ENCODE data around the gene HOXB9. TPM values are rescaled to one million over a fixed set of nuclear protein-coding genes. Genes with fewer than 3 reads are reported as not detected.
A peak's percentile ranks its signal among the peaks of the same experiment; 100 is the strongest.

The HOXB9 gene
- total RNA-seq, 1 experiment from 2014 or later: 65.9 TPM

DNA sequence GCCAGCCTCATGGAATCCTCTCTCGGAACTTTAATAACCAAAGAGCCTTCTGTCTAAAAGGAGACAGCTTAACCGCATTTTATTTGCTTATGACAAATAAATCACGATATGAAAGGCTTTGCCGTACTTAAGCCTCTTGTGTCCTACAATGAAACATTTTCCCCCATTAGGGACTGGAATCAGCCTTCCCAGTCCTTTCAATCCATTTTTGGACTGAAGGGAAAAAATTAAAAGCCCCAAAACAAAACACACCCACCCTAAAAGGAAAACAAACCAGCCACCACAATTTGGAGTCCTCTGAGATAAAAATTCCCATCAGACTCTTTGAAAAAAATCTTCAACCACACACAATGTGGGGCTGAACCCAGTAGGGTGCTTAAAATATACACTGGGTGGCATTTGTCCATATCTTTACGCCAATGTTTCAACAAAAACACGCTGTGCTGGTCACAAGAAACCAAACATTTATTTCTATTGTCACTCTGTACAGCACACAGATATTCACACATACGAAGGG, 51.0 kb downstream of the HOXB9 start:
- ATAC-seq (no peak), DNase-seq (ENCODE audit: low read depth, low spot score) (no peak)
- Histone ChIP-seq H3K27me3 (ENCODE audit: control insufficient read depth, insufficient read depth, low read length) (no peaks in the 10 kb centered on the region), H3K9me3 (ENCODE audit: control insufficient read depth, insufficient read depth, low read depth, low read length) (no peaks in the 10 kb centered on the region), H3K4me1 (ENCODE audit: control insufficient read depth, insufficient read depth, low read length) (peaks cover 88% of the 10 kb centered on the region), H3K36me3 (ENCODE audit: control insufficient read depth, insufficient read depth, low read length) (peaks cover 12% of the 10 kb centered on the region), H3K4me3 (ENCODE audit: low read depth in 2 of 2, low read length in 2 of 2) (peak overlapping the region; percentile 70 to 99), H3K27ac (ENCODE audit: low read length) (peak overlapping the region; percentile 97)
- intact Hi-C loops (cut with micrococcal nuclease; ENCODE audit: unreplicated experiment) (loop anchor here (1.0 kb wide), 1 partner anchor 35 kb away; no protein-coding TSS in a partner anchor), in situ Hi-C loops (cut with HindIII; ENCODE audit: low pct_unique_long_range_greater_than_20kb, low sequenced_read_pairs) (no loop called here)
- ChIA-PET CTCF (no interaction called here), POLR2A (interaction anchor here (1.2 kb wide), 2 partner anchors 9 to 30 kb away, joined by 3 to 4 read pairs; no protein-coding TSS in a partner anchor)
- BruUV-seq (replicated peaks): no TSS peak
- peak; percentile 34 for TF ChIP-seq POLR2AphosphoS5 (IDR thresholded peaks at IDR 0.05; ENCODE audit: low read depth, low read length)
- TF ChIP-seq TCF7L2 (IDR thresholded peaks at IDR 0.05; ENCODE audit: low read depth, low read length): peak; percentile 89
- TF ChIP-seq, protein P1, sequence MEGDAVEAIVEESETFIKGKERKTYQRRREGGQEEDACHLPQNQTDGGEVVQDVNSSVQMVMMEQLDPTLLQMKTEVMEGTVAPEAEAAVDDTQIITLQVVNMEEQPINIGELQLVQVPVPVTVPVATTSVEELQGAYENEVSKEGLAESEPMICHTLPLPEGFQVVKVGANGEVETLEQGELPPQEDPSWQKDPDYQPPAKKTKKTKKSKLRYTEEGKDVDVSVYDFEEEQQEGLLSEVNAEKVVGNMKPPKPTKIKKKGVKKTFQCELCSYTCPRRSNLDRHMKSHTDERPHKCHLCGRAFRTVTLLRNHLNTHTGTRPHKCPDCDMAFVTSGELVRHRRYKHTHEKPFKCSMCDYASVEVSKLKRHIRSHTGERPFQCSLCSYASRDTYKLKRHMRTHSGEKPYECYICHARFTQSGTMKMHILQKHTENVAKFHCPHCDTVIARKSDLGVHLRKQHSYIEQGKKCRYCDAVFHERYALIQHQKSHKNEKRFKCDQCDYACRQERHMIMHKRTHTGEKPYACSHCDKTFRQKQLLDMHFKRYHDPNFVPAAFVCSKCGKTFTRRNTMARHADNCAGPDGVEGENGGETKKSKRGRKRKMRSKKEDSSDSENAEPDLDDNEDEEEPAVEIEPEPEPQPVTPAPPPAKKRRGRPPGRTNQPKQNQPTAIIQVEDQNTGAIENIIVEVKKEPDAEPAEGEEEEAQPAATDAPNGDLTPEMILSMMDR (IDR thresholded peaks at IDR 0.05): no peak
- TF ChIP-seq SIN3A (IDR thresholded peaks at IDR 0.05; ENCODE audit: borderline replicate concordance, insufficient read depth, low read depth, low read length): 0 out of 2 replicates have a peak, but pooled peaks have one; percentile 56

DNA sequence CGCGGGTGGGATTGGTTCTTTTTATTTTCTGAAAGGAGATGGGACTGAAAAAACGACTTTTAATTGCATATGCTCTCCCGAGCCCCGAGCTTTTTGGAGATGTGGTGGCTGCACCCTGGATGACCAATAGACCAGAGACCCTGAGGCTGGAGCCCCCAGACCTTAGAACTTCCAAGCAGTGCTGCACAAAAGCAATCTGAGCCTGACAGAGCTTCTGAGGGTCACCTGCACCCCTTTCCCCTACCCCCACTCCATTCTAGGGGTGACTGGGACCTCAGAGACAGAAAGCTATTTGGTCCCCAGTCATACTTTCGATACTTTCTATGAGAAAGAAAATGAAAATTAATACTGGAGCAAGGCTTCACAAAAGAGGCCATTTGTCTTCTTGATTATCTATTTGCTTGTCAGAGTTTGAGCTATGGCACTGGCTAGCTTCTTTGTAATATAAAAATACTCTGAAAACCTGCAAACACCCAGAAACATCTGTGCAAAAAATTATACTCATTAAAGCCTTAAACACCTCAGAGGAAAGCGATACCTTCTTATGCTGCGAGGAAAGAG, 51.6 kb downstream of the HOXB9 start:
- in situ Hi-C loops (cut with HindIII; ENCODE audit: low pct_unique_long_range_greater_than_20kb, low sequenced_read_pairs): no loop called here
- H3K9me3 ChIP-seq (ENCODE audit: control insufficient read depth, insufficient read depth, low read depth, low read length): no peaks in the 10 kb centered on the region
- peaks cover 88% of the 10 kb centered on the region for H3K4me1 ChIP-seq (ENCODE audit: control insufficient read depth, insufficient read depth, low read length)
- no TSS peak for BruUV-seq (replicated peaks)
- peaks cover 12% of the 10 kb centered on the region for H3K36me3 ChIP-seq (ENCODE audit: control insufficient read depth, insufficient read depth, low read length)
- 0 out of 2 replicates have a peak, but pooled peaks have one; percentile 69 for TF ChIP-seq SIN3A (IDR thresholded peaks at IDR 0.05; ENCODE audit: borderline replicate concordance, insufficient read depth, low read depth, low read length)
- TF ChIP-seq, protein P1 (IDR thresholded peaks at IDR 0.05): no peak
- peak overlapping the region; percentile 70 to 99 for H3K4me3 ChIP-seq (ENCODE audit: low read depth in 2 of 2, low read length in 2 of 2)
- ATAC-seq (no peak), DNase-seq (ENCODE audit: low read depth, low spot score) (no peak)
- peak overlapping the region; percentile 97 for H3K27ac ChIP-seq (ENCODE audit: low read length)
- intact Hi-C loops (cut with micrococcal nuclease; ENCODE audit: unreplicated experiment): loop anchor here (1.0 kb wide), 1 partner anchor 36 kb away; no protein-coding TSS in a partner anchor
- ChIA-PET CTCF (no interaction called here), POLR2A (interaction anchor here (0.7 to 1.2 kb wide), 3 partner anchors 8 to 113 kb away, joined by 3 to 4 read pairs (median 3); no protein-coding TSS in a partner anchor)
- no peaks in the 10 kb centered on the region for H3K27me3 ChIP-seq (ENCODE audit: control insufficient read depth, insufficient read depth, low read length)

DNA sequence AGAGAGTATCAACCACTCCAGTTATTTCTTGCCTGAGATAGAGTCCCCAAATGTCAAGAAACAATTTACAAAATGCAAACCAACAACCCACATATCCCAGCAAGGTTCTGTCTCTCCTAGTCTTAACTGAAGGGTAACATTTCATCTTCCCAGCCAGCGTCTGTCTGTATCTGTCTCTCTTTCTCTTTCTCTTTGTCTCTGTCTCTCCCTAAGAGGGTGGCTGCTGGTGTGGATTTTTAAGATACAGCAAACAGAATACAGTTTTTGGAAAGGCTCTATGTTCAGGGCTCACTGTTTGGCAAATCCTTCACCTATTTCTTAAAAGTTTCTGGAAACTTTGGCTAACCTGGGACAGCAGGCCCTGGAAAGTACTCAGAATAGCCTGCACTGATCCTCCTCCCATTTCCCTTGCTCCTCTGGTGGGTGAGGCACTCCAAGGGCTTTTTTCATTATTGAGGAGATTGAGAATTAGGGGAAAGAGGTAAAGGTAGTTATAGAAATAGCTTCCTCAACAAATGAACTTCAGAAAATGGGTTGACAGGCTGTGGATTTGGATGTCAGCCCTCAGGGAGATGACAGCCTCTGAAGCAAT, 54.2 kb downstream of the HOXB9 start:
- ChIA-PET CTCF (no interaction called here), POLR2A (interaction anchor here (0.7 kb wide), 1 partner anchor 16 kb away, joined by 3 read pairs; no protein-coding TSS in a partner anchor)
- Histone ChIP-seq H3K4me3 (ENCODE audit: low read depth in 2 of 2, low read length in 2 of 2) (peak overlapping the region; percentile 22 to 99; a peak in 3 of 4 replicates), H3K27me3 (ENCODE audit: control insufficient read depth, insufficient read depth, low read length) (no peaks in the 10 kb centered on the region), H3K4me1 (ENCODE audit: control insufficient read depth, insufficient read depth, low read length) (peaks cover 97% of the 10 kb centered on the region), H3K9me3 (ENCODE audit: control insufficient read depth, insufficient read depth, low read depth, low read length) (no peaks in the 10 kb centered on the region), H3K27ac (ENCODE audit: low read length) (peak overlapping the region; percentile 97), H3K36me3 (ENCODE audit: control insufficient read depth, insufficient read depth, low read length) (peaks cover 15% of the 10 kb centered on the region)
- DNase-seq (ENCODE audit: low read depth, low spot score) (no peak), ATAC-seq (no peak; the same call in 1 of the 2 replicates)
- TF ChIP-seq TCF7L2 (IDR thresholded peaks at IDR 0.05; ENCODE audit: low read depth, low read length) (no peak), POLR2AphosphoS5 (IDR thresholded peaks at IDR 0.05; ENCODE audit: low read depth, low read length) (no peak; the same call in 1 of the 2 replicates)
- no TSS peak for BruUV-seq (replicated peaks)
- in situ Hi-C loops (cut with HindIII; ENCODE audit: low pct_unique_long_range_greater_than_20kb, low sequenced_read_pairs) (no loop called here), intact Hi-C loops (cut with micrococcal nuclease; ENCODE audit: unreplicated experiment) (no loop called here)

Small RNA genes within 50 kb of the gene (microRNA-seq; reads per million reads assigned to microRNA genes)
- 133 reads per million, percentile 58 among the genes with 10 or more reads in this experiment for gene MIR196A1 (ENCODE audit: unreplicated experiment)

Other genes with a start within 250 kb of the HOXB9 start
- gene SKAP1, start 196.1 kb downstream of the HOXB9 start, total RNA-seq (2021; ENCODE audit: unreplicated experiment): 0.90 TPM
- not detected for gene HOXB1, start 95.3 kb downstream of the HOXB9 start, total RNA-seq (2021; ENCODE audit: unreplicated experiment)
- 70.1 TPM for gene HOXB2, start 81.2 kb downstream of the HOXB9 start, total RNA-seq (2021; ENCODE audit: unreplicated experiment)
- gene HOXB4, start 48.0 kb downstream of the HOXB9 start, total RNA-seq (2021; ENCODE audit: unreplicated experiment): 27.9 TPM
- gene HOXB3, start 36.1 kb downstream of the HOXB9 start, total RNA-seq (2021; ENCODE audit: unreplicated experiment): 127 TPM
- gene HOXB5, start 32.6 kb downstream of the HOXB9 start, total RNA-seq (2021; ENCODE audit: unreplicated experiment): 67.2 TPM
- 196 TPM for gene HOXB6, start 21.4 kb downstream of the HOXB9 start, total RNA-seq (2021; ENCODE audit: unreplicated experiment)
- 44.0 TPM for gene HOXB7, start 15.3 kb downstream of the HOXB9 start, total RNA-seq (2021; ENCODE audit: unreplicated experiment)
- gene HOXB8, start 11.1 kb downstream of the HOXB9 start, total RNA-seq (2021; ENCODE audit: unreplicated experiment): 45.9 TPM
- not detected for gene PRAC1, start 96.2 kb upstream of the HOXB9 start, total RNA-seq (2021; ENCODE audit: unreplicated experiment)
- gene PRAC2, start 96.8 kb upstream of the HOXB9 start, total RNA-seq (2021; ENCODE audit: unreplicated experiment): not detected
- gene HOXB13, start 102.4 kb upstream of the HOXB9 start, total RNA-seq (2021; ENCODE audit: unreplicated experiment): 8.1 TPM
- 2.5 TPM for gene TTLL6, start 190.9 kb upstream of the HOXB9 start, total RNA-seq (2021; ENCODE audit: unreplicated experiment)
- gene CALCOCO2, start 204.7 kb upstream of the HOXB9 start, total RNA-seq (2021; ENCODE audit: unreplicated experiment): 282 TPM

Measured in Panc1 (cell line).